ENCODE results near the gene EFCAB8. TPM values are rescaled to one million over a fixed set of nuclear protein-coding genes. Genes with fewer than 3 reads are reported as not detected.

The EFCAB8 gene
- total and polyA plus RNA-seq, 2 experiments from 2014 or later, result 0.53 TPM; not detected in 1

- Histone ChIP-seq H3K9me2 (replicated peaks; ENCODE audit: insufficient read depth) (no peaks in the 10 kb centered on the region), H3K4me1 (ENCODE audit: insufficient read depth) (peaks cover 12% of the 10 kb centered on the region), H3K79me2 (no peaks in the 10 kb centered on the region), H3K4me2 (no peak overlapping the region), H3K36me3 (replicated peaks; ENCODE audit: insufficient read depth, low read depth) (no peaks in the 10 kb centered on the region), H3K9me3 (ENCODE audit: low read depth) (no peaks in the 10 kb centered on the region), H2AFZ (no peak overlapping the region), H3K4me3 (no peak overlapping the region), H3K27me3 (no peaks in the 10 kb centered on the region), H4K20me1 (ENCODE audit: insufficient read depth, poor library complexity, severe bottlenecking) (no peaks in the 10 kb centered on the region), H3K27ac (no peak overlapping the region)
- 91% methylated on average over 9 of the region's 9 CpGs for WGBS (ENCODE audit: low lambda C conversion rate, missing lambda C conversion rate)
- TF ChIP-seq CTCF (IDR thresholded peaks at IDR 0.05; ENCODE audit: poor library complexity), result no peak
- no peak for TF ChIP-seq EZH2phosphoT487 (IDR thresholded peaks at IDR 0.05; ENCODE audit: low read depth, severe bottlenecking, unreplicated experiment)
- TF ChIP-seq EZH2 (IDR thresholded peaks at IDR 0.05; ENCODE audit: borderline replicate concordance), result no peak
- no peak for DNase-seq (ENCODE audit: low spot score)
Observed at GRCh38 chr20:32984631-32985354, 126.1 kb downstream of the EFCAB8 start.

- TF ChIP-seq CTCF (IDR thresholded peaks at IDR 0.05; ENCODE audit: poor library complexity) (no peak), EZH2 (IDR thresholded peaks at IDR 0.05; ENCODE audit: borderline replicate concordance) (no peak), EZH2phosphoT487 (IDR thresholded peaks at IDR 0.05; ENCODE audit: low read depth, severe bottlenecking, unreplicated experiment) (no peak)
- 91% methylated on average over 6 of the region's 6 CpGs for WGBS (ENCODE audit: low lambda C conversion rate, missing lambda C conversion rate)
Observed at GRCh38 chr20:32985596-32985995, 126.9 kb downstream of the EFCAB8 start.

GRCh38 chr20:32986331-32986966 is 127.7 kb downstream of the EFCAB8 start:
- Histone ChIP-seq H3K4me2 (no peak overlapping the region), H3K36me3 (replicated peaks; ENCODE audit: insufficient read depth, low read depth) (no peaks in the 10 kb centered on the region), H3K4me3 (no peak overlapping the region), H3K4me1 (ENCODE audit: insufficient read depth) (peaks cover 12% of the 10 kb centered on the region), H3K9me2 (replicated peaks; ENCODE audit: insufficient read depth) (no peaks in the 10 kb centered on the region), H3K9me3 (ENCODE audit: low read depth) (no peaks in the 10 kb centered on the region), H4K20me1 (ENCODE audit: insufficient read depth, poor library complexity, severe bottlenecking) (no peaks in the 10 kb centered on the region), H2AFZ (no peak overlapping the region), H3K27ac (no peak overlapping the region), H3K79me2 (no peaks in the 10 kb centered on the region), H3K27me3 (peaks cover 2% of the 10 kb centered on the region)
- DNase-seq (ENCODE audit: low spot score), result no peak
- WGBS (ENCODE audit: low lambda C conversion rate, missing lambda C conversion rate), result 86% methylated on average over 13 of the region's 18 CpGs
- TF ChIP-seq EZH2 (IDR thresholded peaks at IDR 0.05; ENCODE audit: borderline replicate concordance) (no peak), CTCF (IDR thresholded peaks at IDR 0.05; ENCODE audit: poor library complexity) (no peak), EZH2phosphoT487 (IDR thresholded peaks at IDR 0.05; ENCODE audit: low read depth, severe bottlenecking, unreplicated experiment) (no peak)

More at GRCh38 chr20:32985596-32985995, 126.9 kb downstream of the EFCAB8 start:
- no peak for DNase-seq (ENCODE audit: low spot score)
- H3K79me2 ChIP-seq, result no peaks in the 10 kb centered on the region
- H3K4me2 ChIP-seq, result no peak overlapping the region
- no peaks in the 10 kb centered on the region for H3K9me3 ChIP-seq (ENCODE audit: low read depth)
- H4K20me1 ChIP-seq (ENCODE audit: insufficient read depth, poor library complexity, severe bottlenecking), result no peaks in the 10 kb centered on the region
- no peaks in the 10 kb centered on the region for H3K27me3 ChIP-seq
- H3K9me2 ChIP-seq (replicated peaks; ENCODE audit: insufficient read depth), result no peaks in the 10 kb centered on the region
- H3K4me1 ChIP-seq (ENCODE audit: insufficient read depth), result peaks cover 12% of the 10 kb centered on the region
- no peak overlapping the region for H3K27ac ChIP-seq
- no peak overlapping the region for H3K4me3 ChIP-seq
- H3K36me3 ChIP-seq (replicated peaks; ENCODE audit: insufficient read depth, low read depth), result no peaks in the 10 kb centered on the region
- H2AFZ ChIP-seq, result no peak overlapping the region
